Liver (tissue), 9 donors: Measurements from ENCODE around the gene FUT7. TPM values are rescaled to one million over a fixed set of nuclear protein-coding genes. Genes with fewer than 3 reads are reported as not detected.

ENCODE experiments used
- DNase-seq: peaks from one replicate; pipeline ENCODE4 v3.0.0-alpha.2; 2017; ENCODE audit warnings: low spot score
- H3K27ac ChIP-seq, 2 donors: one replicate each; pipeline ENCODE4 v1.7.0; 2013; ENCODE audit warnings: inconsistent platforms in 2 of 2, low read length in 2 of 2, control low read depth in 1 of 2, low read depth in 1 of 2, mild to moderate bottlenecking in 1 of 2
- H3K27me3 ChIP-seq, 4 donors: one replicate each; pipeline versions ENCODE4 v1.6.1 to v1.7.0; 2013; ENCODE audit warnings: low read length in 3 of 4, inconsistent platforms in 1 of 4, mild to moderate bottlenecking in 1 of 4, moderate library complexity in 1 of 4; ENCODE audit not compliant: control insufficient read depth in 4 of 4, insufficient read depth in 4 of 4
- H3K36me3 ChIP-seq, 4 donors: one replicate each; pipeline versions ENCODE4 v1.6.1 to v1.7.0; 2013; ENCODE audit warnings: low read length in 3 of 4, mild to moderate bottlenecking in 3 of 4, low read depth in 1 of 4, moderate library complexity in 1 of 4; ENCODE audit not compliant: control insufficient read depth in 4 of 4, insufficient read depth in 3 of 4
- H3K4me1 ChIP-seq, 4 donors: one replicate each; pipeline versions ENCODE4 v1.6.1 to v1.7.0; 2013; ENCODE audit warnings: low read length in 3 of 4, mild to moderate bottlenecking in 3 of 4, moderate library complexity in 1 of 4; ENCODE audit not compliant: control insufficient read depth in 4 of 4, insufficient read depth in 4 of 4
- H3K4me3 ChIP-seq, 3 donors: one replicate each; pipeline versions ENCODE4 v1.6.1 to v1.7.0; 2013; ENCODE audit warnings: low read length in 3 of 3, control low read depth in 1 of 3, low read depth in 1 of 3, mild to moderate bottlenecking in 1 of 3
- H3K9ac ChIP-seq, 2 donors: one replicate each; pipeline ENCODE4 v1.7.0; 2013; ENCODE audit warnings: low read length in 2 of 2, mild to moderate bottlenecking in 2 of 2, moderate library complexity in 2 of 2, control low read depth in 1 of 2, low read depth in 1 of 2
- H3K9me3 ChIP-seq, 4 donors: one replicate each; pipeline versions ENCODE4 v1.6.1 to v1.7.0; 2013; ENCODE audit warnings: low read length in 3 of 4; ENCODE audit not compliant: control insufficient read depth in 4 of 4
- EGR1 ChIP-seq, 2 donors: IDR thresholded peaks; 2 replicates each; pipeline ENCODE4 v1.6.1; 2016 to 2018; ENCODE audit warnings: antibody characterized with exemption in 2 of 2, low read depth in 2 of 2
- FOXA1 ChIP-seq: IDR thresholded peaks from 2 replicates; pipeline ENCODE4 v1.6.1; 2016; ENCODE audit warnings: antibody characterized with exemption
- FOXA2 ChIP-seq: IDR thresholded peaks from 2 replicates; pipeline ENCODE4 v1.6.1; 2016; ENCODE audit warnings: antibody characterized with exemption
- GABPA ChIP-seq, 2 donors: IDR thresholded peaks in 1 of 2; conservative IDR thresholded peaks in 1 of 2; 2 replicates each; pipeline ENCODE4 v1.6.1; 2016; ENCODE audit warnings: antibody characterized with exemption in 2 of 2, mild to moderate bottlenecking in 1 of 2, moderate library complexity in 1 of 2
- HNF4A ChIP-seq, 2 donors: conservative IDR thresholded peaks; 2 replicates each; pipeline ENCODE4 v1.6.1; 2016; ENCODE audit warnings: antibody characterized with exemption in 2 of 2, mild to moderate bottlenecking in 2 of 2
- HNF4G ChIP-seq: IDR thresholded peaks from 2 replicates; pipeline ENCODE4 v1.6.1; 2016; ENCODE audit warnings: antibody characterized with exemption
- JUND ChIP-seq, 2 donors: IDR thresholded peaks; 2 replicates each; pipeline ENCODE4 v1.6.1; 2016; ENCODE audit warnings: antibody characterized with exemption in 2 of 2
- NR2F2 ChIP-seq: IDR thresholded peaks from 2 replicates; pipeline ENCODE4 v1.6.1; 2016; ENCODE audit warnings: antibody characterized with exemption
- RAD21 ChIP-seq, 2 donors: IDR thresholded peaks; 2 replicates each; pipeline ENCODE4 v1.6.1; 2016; ENCODE audit warnings: antibody characterized with exemption in 2 of 2, mild to moderate bottlenecking in 2 of 2
- RXRA ChIP-seq, 2 donors: IDR thresholded peaks; 2 replicates each; pipeline ENCODE4 v1.6.1; 2017 to 2018; ENCODE audit warnings: antibody characterized with exemption in 2 of 2, mild to moderate bottlenecking in 1 of 2
- SP1 ChIP-seq: IDR thresholded peaks from 2 replicates; pipeline ENCODE4 v1.6.1; 2018; ENCODE audit warnings: antibody characterized with exemption, mild to moderate bottlenecking
- TAF1 ChIP-seq: conservative IDR thresholded peaks from 2 replicates; pipeline ENCODE4 v1.6.1; 2016; ENCODE audit warnings: antibody characterized with exemption, mild to moderate bottlenecking
- YY1 ChIP-seq: IDR thresholded peaks from 2 replicates; pipeline ENCODE4 v1.6.1; 2016; ENCODE audit warnings: antibody characterized with exemption, mild to moderate bottlenecking
- WGBS: extraction: QIAGEN DNeasy Blood & Tissue Kit; methylation state at CpG from one replicate; pipeline ENCODE4 v1.1.7; 2013; 5-methylcytosine and 5-hydroxymethylcytosine counted together
- polyA plus RNA-seq, 2 donors: library from polyadenylated mRNA; stranded (reverse) in 1 of 2; unstranded in 1 of 2; fragments of 200-250 nt in 1 of 2; fragments of >200 nt in 1 of 2; fragmentation: Nextera tagmentation in 1 of 2; extraction: Ambion mirVana in 1 of 2; gene quantifications; one replicate each; pipeline versions ENCODE4 v1.2.1 to v1.2.3, GENCODE V29; 2013 to 2015
- total RNA-seq, 2 donors: library from RNA; depleted of rRNA; stranded (reverse); fragments of >200 nt; gene quantifications; one replicate each; pipeline ENCODE4 v1.2.3, GENCODE V29; 2014
- TF ChIP-seq, protein P1 (sequence below): IDR thresholded peaks from 2 replicates; pipeline ENCODE4 v1.6.1; 2016; ENCODE audit warnings: antibody characterized with exemption
- TF ChIP-seq, protein P2 (sequence below): fragments of 150-350 bp; IDR thresholded peaks from 2 replicates; pipeline ENCODE4 v1.5.1; 2017; ENCODE audit warnings: improper control_type of control experiment, low read depth, low read length; ENCODE audit not compliant: missing input control
- TF ChIP-seq, protein P3 (sequence below): IDR thresholded peaks from 2 replicates; pipeline ENCODE4 v1.6.1; 2016; ENCODE audit warnings: antibody characterized with exemption, mild to moderate bottlenecking
- TF ChIP-seq, protein P4 (sequence below): IDR thresholded peaks from 2 replicates; pipeline ENCODE4 v1.6.1; 2016; ENCODE audit warnings: antibody characterized with exemption
- TF ChIP-seq, protein P5 (sequence below): IDR thresholded peaks from 2 replicates; pipeline ENCODE4 v1.6.1; 2016; ENCODE audit warnings: antibody characterized with exemption
- donor health status: healthy.
- donor health status: healthy.
- donor health status: healthy.
- donor health status: healthy.
- donor health status: healthy.

The FUT7 gene
- total and polyA plus RNA-seq, 4 donors = 0.14 to 0.67 (median 0.37) TPM; not detected in 1

DNA sequence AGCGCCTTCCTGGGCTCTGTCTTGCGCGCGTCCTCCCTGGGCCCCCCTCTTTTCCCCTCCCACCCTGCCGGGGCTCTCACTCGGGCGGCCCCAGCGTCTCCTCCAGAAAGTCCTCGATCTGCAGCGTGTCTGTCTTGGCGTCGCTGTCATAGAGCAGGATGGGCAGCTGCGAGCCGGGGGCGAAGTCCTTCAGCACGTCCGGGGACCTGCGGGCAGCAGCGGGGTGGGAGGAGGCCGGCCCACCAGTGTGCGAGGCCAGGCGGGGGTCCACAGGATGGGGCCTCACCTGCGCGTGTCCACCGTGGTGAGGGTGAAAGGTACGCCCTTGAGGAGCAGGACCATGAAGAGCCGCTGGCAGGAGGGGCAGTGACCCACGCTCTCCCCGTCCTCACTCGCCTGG, 36.5 kb downstream of the FUT7 start:
- 28% methylated on average over 30 of the region's 30 CpGs for WGBS
- no peak for DNase-seq
- TF ChIP-seq, protein P1, sequence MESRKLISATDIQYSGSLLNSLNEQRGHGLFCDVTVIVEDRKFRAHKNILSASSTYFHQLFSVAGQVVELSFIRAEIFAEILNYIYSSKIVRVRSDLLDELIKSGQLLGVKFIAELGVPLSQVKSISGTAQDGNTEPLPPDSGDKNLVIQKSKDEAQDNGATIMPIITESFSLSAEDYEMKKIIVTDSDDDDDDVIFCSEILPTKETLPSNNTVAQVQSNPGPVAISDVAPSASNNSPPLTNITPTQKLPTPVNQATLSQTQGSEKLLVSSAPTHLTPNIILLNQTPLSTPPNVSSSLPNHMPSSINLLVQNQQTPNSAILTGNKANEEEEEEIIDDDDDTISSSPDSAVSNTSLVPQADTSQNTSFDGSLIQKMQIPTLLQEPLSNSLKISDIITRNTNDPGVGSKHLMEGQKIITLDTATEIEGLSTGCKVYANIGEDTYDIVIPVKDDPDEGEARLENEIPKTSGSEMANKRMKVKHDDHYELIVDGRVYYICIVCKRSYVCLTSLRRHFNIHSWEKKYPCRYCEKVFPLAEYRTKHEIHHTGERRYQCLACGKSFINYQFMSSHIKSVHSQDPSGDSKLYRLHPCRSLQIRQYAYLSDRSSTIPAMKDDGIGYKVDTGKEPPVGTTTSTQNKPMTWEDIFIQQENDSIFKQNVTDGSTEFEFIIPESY = no peak
- TF ChIP-seq FOXA1 = no peak
- TF ChIP-seq HNF4G = no peak
- TF ChIP-seq JUND (IDR thresholded peaks at IDR 0.05) = no peak
- TF ChIP-seq, protein P2, sequence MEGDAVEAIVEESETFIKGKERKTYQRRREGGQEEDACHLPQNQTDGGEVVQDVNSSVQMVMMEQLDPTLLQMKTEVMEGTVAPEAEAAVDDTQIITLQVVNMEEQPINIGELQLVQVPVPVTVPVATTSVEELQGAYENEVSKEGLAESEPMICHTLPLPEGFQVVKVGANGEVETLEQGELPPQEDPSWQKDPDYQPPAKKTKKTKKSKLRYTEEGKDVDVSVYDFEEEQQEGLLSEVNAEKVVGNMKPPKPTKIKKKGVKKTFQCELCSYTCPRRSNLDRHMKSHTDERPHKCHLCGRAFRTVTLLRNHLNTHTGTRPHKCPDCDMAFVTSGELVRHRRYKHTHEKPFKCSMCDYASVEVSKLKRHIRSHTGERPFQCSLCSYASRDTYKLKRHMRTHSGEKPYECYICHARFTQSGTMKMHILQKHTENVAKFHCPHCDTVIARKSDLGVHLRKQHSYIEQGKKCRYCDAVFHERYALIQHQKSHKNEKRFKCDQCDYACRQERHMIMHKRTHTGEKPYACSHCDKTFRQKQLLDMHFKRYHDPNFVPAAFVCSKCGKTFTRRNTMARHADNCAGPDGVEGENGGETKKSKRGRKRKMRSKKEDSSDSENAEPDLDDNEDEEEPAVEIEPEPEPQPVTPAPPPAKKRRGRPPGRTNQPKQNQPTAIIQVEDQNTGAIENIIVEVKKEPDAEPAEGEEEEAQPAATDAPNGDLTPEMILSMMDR = no peak
- TF ChIP-seq, protein P3, sequence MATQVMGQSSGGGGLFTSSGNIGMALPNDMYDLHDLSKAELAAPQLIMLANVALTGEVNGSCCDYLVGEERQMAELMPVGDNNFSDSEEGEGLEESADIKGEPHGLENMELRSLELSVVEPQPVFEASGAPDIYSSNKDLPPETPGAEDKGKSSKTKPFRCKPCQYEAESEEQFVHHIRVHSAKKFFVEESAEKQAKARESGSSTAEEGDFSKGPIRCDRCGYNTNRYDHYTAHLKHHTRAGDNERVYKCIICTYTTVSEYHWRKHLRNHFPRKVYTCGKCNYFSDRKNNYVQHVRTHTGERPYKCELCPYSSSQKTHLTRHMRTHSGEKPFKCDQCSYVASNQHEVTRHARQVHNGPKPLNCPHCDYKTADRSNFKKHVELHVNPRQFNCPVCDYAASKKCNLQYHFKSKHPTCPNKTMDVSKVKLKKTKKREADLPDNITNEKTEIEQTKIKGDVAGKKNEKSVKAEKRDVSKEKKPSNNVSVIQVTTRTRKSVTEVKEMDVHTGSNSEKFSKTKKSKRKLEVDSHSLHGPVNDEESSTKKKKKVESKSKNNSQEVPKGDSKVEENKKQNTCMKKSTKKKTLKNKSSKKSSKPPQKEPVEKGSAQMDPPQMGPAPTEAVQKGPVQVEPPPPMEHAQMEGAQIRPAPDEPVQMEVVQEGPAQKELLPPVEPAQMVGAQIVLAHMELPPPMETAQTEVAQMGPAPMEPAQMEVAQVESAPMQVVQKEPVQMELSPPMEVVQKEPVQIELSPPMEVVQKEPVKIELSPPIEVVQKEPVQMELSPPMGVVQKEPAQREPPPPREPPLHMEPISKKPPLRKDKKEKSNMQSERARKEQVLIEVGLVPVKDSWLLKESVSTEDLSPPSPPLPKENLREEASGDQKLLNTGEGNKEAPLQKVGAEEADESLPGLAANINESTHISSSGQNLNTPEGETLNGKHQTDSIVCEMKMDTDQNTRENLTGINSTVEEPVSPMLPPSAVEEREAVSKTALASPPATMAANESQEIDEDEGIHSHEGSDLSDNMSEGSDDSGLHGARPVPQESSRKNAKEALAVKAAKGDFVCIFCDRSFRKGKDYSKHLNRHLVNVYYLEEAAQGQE = no peak
- TF ChIP-seq NR2F2 = no peak
- no peak for TF ChIP-seq YY1
- TF ChIP-seq, protein P4, sequence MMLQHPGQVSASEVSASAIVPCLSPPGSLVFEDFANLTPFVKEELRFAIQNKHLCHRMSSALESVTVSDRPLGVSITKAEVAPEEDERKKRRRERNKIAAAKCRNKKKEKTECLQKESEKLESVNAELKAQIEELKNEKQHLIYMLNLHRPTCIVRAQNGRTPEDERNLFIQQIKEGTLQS = no peak
- TF ChIP-seq SP1 = no peak
- no peak for TF ChIP-seq FOXA2
- TF ChIP-seq, protein P5, sequence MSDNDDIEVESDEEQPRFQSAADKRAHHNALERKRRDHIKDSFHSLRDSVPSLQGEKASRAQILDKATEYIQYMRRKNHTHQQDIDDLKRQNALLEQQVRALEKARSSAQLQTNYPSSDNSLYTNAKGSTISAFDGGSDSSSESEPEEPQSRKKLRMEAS = no peak
- no peak for TF ChIP-seq GABPA (IDR thresholded peaks at IDR 0.05 in 1 of 2, conservative IDR thresholded peaks at IDR 0.05 in 1 of 2)
- no peak for TF ChIP-seq HNF4A (conservative IDR thresholded peaks at IDR 0.05)
- TF ChIP-seq RXRA (IDR thresholded peaks at IDR 0.05) = no peak
- TF ChIP-seq RAD21 (IDR thresholded peaks at IDR 0.05) = no peak
- Histone ChIP-seq H3K36me3 (peaks cover 0 to 3% (median 0%) of the 10 kb centered on the region in 4 donors), H3K27me3 (no peaks in the 10 kb centered on the region), H3K27ac (no peak overlapping the region), H3K4me1 (peaks cover 7 to 32% (median 15%) of the 10 kb centered on the region in 4 donors), H3K4me3 (no peak overlapping the region), H3K9me3 (no peaks in the 10 kb centered on the region), H3K9ac (no peak overlapping the region)

DNA sequence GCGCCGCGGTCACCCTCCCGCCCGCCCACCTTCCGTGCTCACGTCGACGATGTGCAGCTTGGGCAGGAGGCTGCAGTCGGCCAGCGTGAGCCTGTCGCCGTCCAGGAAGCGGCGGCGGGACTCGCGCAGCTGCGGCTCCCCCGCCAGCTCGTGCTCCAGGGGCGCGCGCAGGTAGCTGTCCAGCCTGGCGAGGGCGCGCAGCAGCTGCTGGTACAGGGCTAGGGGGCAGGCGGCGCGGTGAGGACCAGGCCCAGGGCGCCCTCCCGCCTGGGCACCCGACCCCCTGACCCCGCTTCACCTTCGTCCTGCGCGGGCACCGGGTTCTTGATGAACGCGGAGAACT, 37.0 kb downstream of the FUT7 start:
- H3K4me1 ChIP-seq = peaks cover 7 to 32% (median 15%) of the 10 kb centered on the region in 4 donors
- H3K9ac ChIP-seq = no peak overlapping the region
- TF ChIP-seq GABPA (IDR thresholded peaks at IDR 0.05 in 1 of 2, conservative IDR thresholded peaks at IDR 0.05 in 1 of 2) (no peak), HNF4A (conservative IDR thresholded peaks at IDR 0.05) (no peak), FOXA2 (no peak), NR2F2 (no peak), EGR1 (IDR thresholded peaks at IDR 0.05; ENCODE audit: low read depth in 2 of 2) (no peak), TAF1 (no peak), JUND (IDR thresholded peaks at IDR 0.05) (no peak), YY1 (no peak), FOXA1 (no peak)
- TF ChIP-seq, protein P5 = no peak
- TF ChIP-seq, protein P4 = no peak
- TF ChIP-seq, protein P2 = no peak

More for the DNA sequence above, 37.0 kb downstream of the FUT7 start:
- peaks cover 0 to 3% (median 0%) of the 10 kb centered on the region in 4 donors for H3K36me3 ChIP-seq
- 39% methylated on average over 40 of the region's 40 CpGs for WGBS
- DNase-seq = no peak
- no peaks in the 10 kb centered on the region for H3K27me3 ChIP-seq
- H3K27ac ChIP-seq = no peak overlapping the region
- no peaks in the 10 kb centered on the region for H3K9me3 ChIP-seq
- H3K4me3 ChIP-seq = no peak overlapping the region
